OCI-LY3 (cell line): ENCODE results near the gene PAPSS1.
"Not testable (repeated sequence)": the region's sequence is repeated elsewhere in the genome, so short reads cannot be mapped to it uniquely, and the experiment has no call there.

ENCODE experiments used
- H2AFZ ChIP-seq: fragments of 200-600, 300-600 bp; shearing (Covaris generic); 2 replicates; pipeline ENCODE4 v1.6.0; 2014; ENCODE audit warnings: antibody characterized with exemption, low read depth, low read length
- H3K27ac ChIP-seq: fragments of 200-600, 300-600 bp; sonication (generic); 2 replicates; pipeline ENCODE4 v1.5.1; 2014; ENCODE audit warnings: mild to moderate bottlenecking, low read length, moderate library complexity, mixed read lengths
- H3K27me3 ChIP-seq: fragments of 200-600, 300-600 bp; sonication (generic); 2 replicates; pipeline ENCODE4 v1.6.1; 2014; ENCODE audit warnings: low read depth, low read length, mixed read lengths
- H3K36me3 ChIP-seq: fragments of 200-600, 300-600 bp; sonication (generic); replicated peaks from 2 replicates; pipeline ENCODE3; 2014; ENCODE audit warnings: low read depth, low read length, mixed read lengths
- H3K4me1 ChIP-seq: fragments of 300-600, 200-600 bp; sonication (generic); 2 replicates; pipeline ENCODE4 v1.6.1; 2014; ENCODE audit warnings: low read length, mixed read lengths
- H3K4me2 ChIP-seq: fragments of 200-600, 300-600 bp; sonication (generic); 2 replicates; pipeline ENCODE4 v1.6.1; 2014; ENCODE audit warnings: low read length, mixed read lengths
- H3K4me3 ChIP-seq: fragments of 300-600, 200-600 bp; sonication (generic); 2 replicates; pipeline ENCODE4 v1.5.1; 2014; ENCODE audit warnings: antibody characterized with exemption, mild to moderate bottlenecking, low read length, moderate library complexity
- H3K79me2 ChIP-seq: fragments of 300-600, 200-600 bp; shearing (Covaris generic); 2 replicates; pipeline ENCODE4 v1.6.1; 2014; ENCODE audit warnings: mild to moderate bottlenecking, low read length, mixed read lengths
- H3K9ac ChIP-seq: fragments of 300-600, 200-600 bp; shearing (Covaris generic); 2 replicates; pipeline ENCODE4 v1.6.0; 2014; ENCODE audit warnings: mild to moderate bottlenecking, low read length, moderate library complexity
- H3K9me3 ChIP-seq: fragments of 200-600, 300-600 bp; shearing (Covaris generic); 2 replicates; pipeline ENCODE4 v1.6.1; 2014; ENCODE audit warnings: low read length, mixed read lengths; ENCODE audit not compliant: insufficient read depth
- H4K20me1 ChIP-seq: fragments of 200-600, 300-600 bp; sonication (generic); 2 replicates; pipeline ENCODE4 v1.6.1; 2016; ENCODE audit warnings: low read length, mixed read lengths; ENCODE audit not compliant: insufficient read depth
- EZH2phosphoT487 ChIP-seq: fragments of 200-600 bp; shearing (Covaris generic); IDR thresholded peaks from 2 replicates; pipeline ENCODE4 v1.6.1; 2018; ENCODE audit warnings: antibody characterized with exemption, mixed run types, low read depth
- TF ChIP-seq, protein P1 (sequence below): fragments of 200-600, 300-600 bp; sonication (generic); IDR thresholded peaks from 2 replicates; pipeline ENCODE4 v1.5.1; 2014; ENCODE audit warnings: antibody characterized with exemption, low read length, low read depth

PAPSS1 gene

DNA sequence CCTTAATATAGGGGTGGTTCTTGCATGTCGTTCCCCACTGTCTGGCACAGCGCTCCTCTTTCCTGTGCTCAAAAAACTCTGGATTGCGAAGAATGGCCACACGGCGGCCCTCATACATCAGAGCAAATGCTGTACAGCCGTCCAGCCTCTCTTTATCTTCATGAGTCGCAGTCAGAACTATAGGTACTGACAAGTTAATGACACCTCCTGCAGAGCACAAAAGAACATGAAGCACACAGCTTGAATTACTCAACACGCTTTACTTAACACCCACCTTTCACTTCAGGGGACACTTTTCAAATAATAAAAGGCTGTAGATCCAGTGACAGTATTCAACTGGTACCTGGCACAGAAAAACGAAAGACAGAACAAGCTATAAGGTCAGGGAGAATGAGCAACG lies 65.3 kb downstream of the PAPSS1 start:
- H3K4me3 ChIP-seq: no peak overlapping the region
- H3K4me2 ChIP-seq: no peak overlapping the region
- no peak overlapping the region for H3K9ac ChIP-seq
- no peak for TF ChIP-seq EZH2phosphoT487
- TF ChIP-seq, protein P1, sequence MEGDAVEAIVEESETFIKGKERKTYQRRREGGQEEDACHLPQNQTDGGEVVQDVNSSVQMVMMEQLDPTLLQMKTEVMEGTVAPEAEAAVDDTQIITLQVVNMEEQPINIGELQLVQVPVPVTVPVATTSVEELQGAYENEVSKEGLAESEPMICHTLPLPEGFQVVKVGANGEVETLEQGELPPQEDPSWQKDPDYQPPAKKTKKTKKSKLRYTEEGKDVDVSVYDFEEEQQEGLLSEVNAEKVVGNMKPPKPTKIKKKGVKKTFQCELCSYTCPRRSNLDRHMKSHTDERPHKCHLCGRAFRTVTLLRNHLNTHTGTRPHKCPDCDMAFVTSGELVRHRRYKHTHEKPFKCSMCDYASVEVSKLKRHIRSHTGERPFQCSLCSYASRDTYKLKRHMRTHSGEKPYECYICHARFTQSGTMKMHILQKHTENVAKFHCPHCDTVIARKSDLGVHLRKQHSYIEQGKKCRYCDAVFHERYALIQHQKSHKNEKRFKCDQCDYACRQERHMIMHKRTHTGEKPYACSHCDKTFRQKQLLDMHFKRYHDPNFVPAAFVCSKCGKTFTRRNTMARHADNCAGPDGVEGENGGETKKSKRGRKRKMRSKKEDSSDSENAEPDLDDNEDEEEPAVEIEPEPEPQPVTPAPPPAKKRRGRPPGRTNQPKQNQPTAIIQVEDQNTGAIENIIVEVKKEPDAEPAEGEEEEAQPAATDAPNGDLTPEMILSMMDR: no peak
- H3K79me2 ChIP-seq: no peaks in the 10 kb centered on the region
- H3K27me3 ChIP-seq: no peaks in the 10 kb centered on the region
- H3K9me3 ChIP-seq: 0 out of 2 replicates have a peak, but pooled peaks cover 9% of the 10 kb centered on the region
- peaks cover 5% of the 10 kb centered on the region; the same call in 1 of the 2 replicates for H3K4me1 ChIP-seq
- H4K20me1 ChIP-seq: no peaks in the 10 kb centered on the region
- H3K36me3 ChIP-seq: peaks cover 46% of the 10 kb centered on the region
- H2AFZ ChIP-seq: no peak overlapping the region
- no peak overlapping the region for H3K27ac ChIP-seq

DNA sequence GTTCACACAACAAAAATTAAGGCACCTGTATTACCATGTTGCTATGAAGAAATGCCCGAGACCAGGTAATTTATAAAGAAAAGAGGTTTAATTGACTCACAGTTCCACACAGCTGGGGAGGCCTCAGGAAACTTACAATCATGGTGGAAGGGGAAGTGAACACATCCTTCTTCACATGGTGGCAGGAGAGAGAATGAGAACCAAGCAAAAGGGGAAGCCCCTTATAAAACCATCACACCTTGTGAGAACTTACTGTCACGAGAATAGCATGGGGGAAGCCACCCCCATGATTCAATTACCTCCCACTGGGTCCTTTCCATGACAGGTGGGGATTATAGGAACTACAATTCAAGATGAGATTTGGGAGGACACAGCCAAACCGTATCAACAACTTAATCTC lies 68.6 kb downstream of the PAPSS1 start:
- H4K20me1 ChIP-seq, H3K9ac ChIP-seq, H3K4me2 ChIP-seq, H3K4me1 ChIP-seq, H2AFZ ChIP-seq, H3K4me3 ChIP-seq, H3K27me3 ChIP-seq, H3K9me3 ChIP-seq, H3K27ac ChIP-seq, H3K79me2 ChIP-seq: not testable (repeated sequence)
- peaks cover 53% of the 10 kb centered on the region for H3K36me3 ChIP-seq

DNA sequence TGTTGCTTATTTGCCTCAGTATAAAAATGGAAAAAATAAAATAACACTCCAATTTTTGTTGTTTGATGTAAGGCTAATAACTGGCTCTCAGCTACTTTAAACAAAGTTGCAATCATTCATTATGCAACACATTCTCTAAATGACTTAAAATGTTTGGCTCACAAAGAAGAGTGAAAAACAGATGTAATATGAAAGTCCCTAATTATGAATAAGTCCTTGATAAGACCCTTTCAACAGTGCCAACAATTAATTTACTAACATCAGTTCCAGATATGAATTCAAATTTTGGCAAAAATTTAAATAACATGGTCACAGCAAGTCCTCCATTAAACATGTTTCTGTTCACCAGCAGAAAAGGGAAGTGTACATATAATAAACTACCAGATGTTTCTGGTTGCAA lies 69.8 kb downstream of the PAPSS1 start:
- no peak overlapping the region for H3K9ac ChIP-seq
- H3K36me3 ChIP-seq: peaks cover 51% of the 10 kb centered on the region
- H3K79me2 ChIP-seq: no peaks in the 10 kb centered on the region
- H3K27ac ChIP-seq: no peak overlapping the region
- no peak overlapping the region for H3K4me3 ChIP-seq
- H3K9me3 ChIP-seq: 0 out of 2 replicates have a peak, but pooled peaks cover 9% of the 10 kb centered on the region
- TF ChIP-seq, protein P1: no peak
- TF ChIP-seq EZH2phosphoT487: no peak
- H3K4me2 ChIP-seq: no peak overlapping the region
- H3K4me1 ChIP-seq: peaks cover 5% of the 10 kb centered on the region; the same call in 1 of the 2 replicates
- H4K20me1 ChIP-seq: no peaks in the 10 kb centered on the region
- H3K27me3 ChIP-seq: no peaks in the 10 kb centered on the region
- H2AFZ ChIP-seq: no peak overlapping the region

DNA sequence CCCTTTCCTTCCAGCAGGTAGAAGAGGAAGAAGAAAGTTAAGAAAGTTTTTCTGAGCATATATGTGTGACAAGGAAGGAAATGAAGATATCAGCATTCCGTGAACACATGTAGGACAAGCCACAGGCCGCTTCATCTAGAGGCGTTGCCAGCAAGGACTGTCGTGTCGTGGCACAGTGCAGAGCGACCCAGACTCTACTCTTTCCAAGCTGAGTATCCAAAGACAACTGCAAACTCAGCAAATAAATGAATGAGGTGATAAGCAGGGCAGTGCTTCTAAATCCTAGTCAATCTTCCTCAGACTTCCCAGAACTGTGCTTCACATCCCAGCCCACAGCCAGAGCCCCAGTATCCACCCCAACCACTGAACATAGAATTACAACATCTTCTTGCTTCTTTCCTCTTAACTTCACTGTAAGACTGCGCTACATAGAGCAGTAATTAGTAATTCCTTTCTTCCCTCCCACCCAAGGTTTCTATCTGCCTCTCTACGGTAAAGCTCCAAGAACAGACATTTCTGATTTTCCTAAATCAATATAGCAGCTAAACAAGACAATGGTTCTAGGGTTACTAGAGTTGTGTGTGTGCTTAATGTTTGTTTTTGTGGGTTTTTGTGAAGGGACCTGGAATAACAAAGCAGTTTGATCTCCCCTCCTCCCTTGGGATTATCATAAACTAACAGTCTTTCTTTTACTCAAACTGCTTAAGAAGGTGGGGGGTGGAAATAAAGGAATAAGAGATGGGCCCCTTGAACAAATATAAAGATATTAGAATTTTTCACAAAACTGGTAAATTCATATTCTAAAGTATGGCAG lies 71.6 kb downstream of the PAPSS1 start:
- Histone ChIP-seq H3K79me2 (no peaks in the 10 kb centered on the region), H3K9ac (no peak overlapping the region), H3K4me1 (peaks cover 5% of the 10 kb centered on the region; the same call in 1 of the 2 replicates), H3K27ac (no peak overlapping the region), H3K36me3 (peaks cover 44% of the 10 kb centered on the region), H3K27me3 (no peaks in the 10 kb centered on the region), H3K9me3 (0 out of 2 replicates have a peak, but pooled peaks cover 9% of the 10 kb centered on the region), H3K4me2 (no peak overlapping the region), H4K20me1 (no peaks in the 10 kb centered on the region; the same call in 1 of the 2 replicates), H3K4me3 (no peak overlapping the region), H2AFZ (no peak overlapping the region)
- no peak for TF ChIP-seq EZH2phosphoT487
- TF ChIP-seq, protein P1: no peak
